Neuronal stem cell (in vitro differentiated cells): ENCODE measurements around the gene ESYT2.
"Not testable (repeated sequence)": the region's sequence is repeated elsewhere in the genome, so short reads cannot be mapped to it uniquely, and the experiment has no call there.

Source experiments
- DNase-seq: peaks from one replicate; pipeline ENCODE4 v3.0.0-alpha.2; 2013; ENCODE audit warnings: low spot score
- H2AFZ ChIP-seq: one replicate; pipeline ENCODE4 v1.6.1; 2013; ENCODE audit warnings: mild to moderate bottlenecking, low read length, inconsistent platforms
- H2AK5ac ChIP-seq: 2 replicates; pipeline ENCODE4 v1.6.1; 2013; ENCODE audit warnings: low read depth, mild to moderate bottlenecking, inconsistent platforms, low read length, moderate library complexity, mixed read lengths
- H2BK120ac ChIP-seq: 2 replicates; pipeline ENCODE4 v1.6.1; 2013; ENCODE audit warnings: low read depth, mild to moderate bottlenecking, inconsistent platforms, low read length, moderate library complexity, mixed read lengths
- H2BK12ac ChIP-seq: one replicate; pipeline ENCODE4 v1.6.1; 2013; ENCODE audit warnings: low read length, inconsistent platforms
- H2BK15ac ChIP-seq: 2 replicates; pipeline ENCODE4 v1.6.1; 2013; ENCODE audit warnings: mild to moderate bottlenecking, low read length, inconsistent platforms, mixed read lengths
- H2BK5ac ChIP-seq: one replicate; pipeline ENCODE4 v1.6.1; 2013; ENCODE audit warnings: inconsistent platforms, mild to moderate bottlenecking, low read length, moderate library complexity
- H3K14ac ChIP-seq: one replicate; pipeline ENCODE4 v1.6.1; 2013; ENCODE audit warnings: low read length, inconsistent platforms
- H3K18ac ChIP-seq: 2 replicates; pipeline ENCODE4 v1.6.1; 2013; ENCODE audit warnings: low read length, inconsistent platforms
- H3K23ac ChIP-seq: 2 replicates; pipeline ENCODE4 v1.6.1; 2013; ENCODE audit warnings: low read depth, mild to moderate bottlenecking, mixed read lengths, low read length, inconsistent platforms; ENCODE audit not compliant: poor library complexity
- H3K27ac ChIP-seq: replicated peaks from 3 replicates; pipeline ENCODE4 v1.5.1; 2013; ENCODE audit warnings: low read length, inconsistent platforms
- H3K27me3 ChIP-seq, 3 experiments: 2 replicates each; pipeline ENCODE4 v1.6.1; 2013; ENCODE audit warnings: low read length in 3 of 3, mild to moderate bottlenecking in 2 of 3, inconsistent platforms in 1 of 3, low read depth in 1 of 3, mixed read lengths in 1 of 3, moderate library complexity in 1 of 3; ENCODE audit not compliant: control insufficient read depth in 3 of 3, insufficient read depth in 3 of 3
- H3K36me3 ChIP-seq, 2 donors: replicated peaks in 1 of 2; 2 replicates each; pipeline ENCODE4 v1.6.1; 2013; ENCODE audit warnings: low read length in 2 of 2; ENCODE audit not compliant: control insufficient read depth in 2 of 2, insufficient read depth in 2 of 2
- H3K4ac ChIP-seq: 2 replicates; pipeline ENCODE4 v1.6.1; 2013; ENCODE audit warnings: inconsistent platforms, mild to moderate bottlenecking, low read length, moderate library complexity
- H3K4me1 ChIP-seq, 2 donors: 1 replicate in 1 of 2; 2 replicates in 1 of 2; pipeline ENCODE4 v1.6.1; 2013; ENCODE audit warnings: low read length in 2 of 2, low read depth in 1 of 2; ENCODE audit not compliant: control insufficient read depth in 2 of 2, insufficient read depth in 1 of 2
- H3K4me2 ChIP-seq: one replicate; pipeline ENCODE4 v1.6.1; 2013; ENCODE audit warnings: mild to moderate bottlenecking, low read length, inconsistent platforms; ENCODE audit not compliant: insufficient read depth, poor library complexity, severe bottlenecking
- H3K4me3 ChIP-seq, 2 donors: 2 replicates each; pipeline ENCODE4 v1.5.1; 2013; ENCODE audit warnings: low read length in 2 of 2, mild to moderate bottlenecking in 2 of 2, inconsistent platforms in 1 of 2, moderate library complexity in 1 of 2
- H3K79me1 ChIP-seq: one replicate; pipeline ENCODE4 v1.6.1; 2013; ENCODE audit warnings: low read depth, mild to moderate bottlenecking, inconsistent platforms, low read length, moderate library complexity
- H3K9ac ChIP-seq: one replicate; pipeline ENCODE4 v1.6.1; 2013; ENCODE audit warnings: mild to moderate bottlenecking, low read depth, low read length, inconsistent platforms; ENCODE audit not compliant: poor library complexity
- H3K9me3 ChIP-seq, 2 donors: replicated peaks in 1 of 2; 2 replicates each; pipeline versions ENCODE3 to v1.6.1; 2013; ENCODE audit warnings: low read length in 2 of 2, mild to moderate bottlenecking in 2 of 2, inconsistent platforms in 1 of 2, low read depth in 1 of 2, mixed read lengths in 1 of 2, moderate library complexity in 1 of 2; ENCODE audit not compliant: control insufficient read depth in 2 of 2, insufficient read depth in 1 of 2
- H4K8ac ChIP-seq: one replicate; pipeline ENCODE4 v1.6.1; 2013; ENCODE audit warnings: low read depth, mild to moderate bottlenecking, inconsistent platforms, low read length, moderate library complexity
- H4K91ac ChIP-seq: one replicate; pipeline ENCODE4 v1.6.1; 2013; ENCODE audit warnings: low read length, low read depth, mild to moderate bottlenecking, inconsistent platforms; ENCODE audit not compliant: poor library complexity
- WGBS, 2 donors: extraction: QIAGEN DNeasy Blood & Tissue Kit; methylation state at CpG; one replicate each; pipeline ENCODE4 v1.1.7; 2013; ENCODE audit warnings: missing lambda C conversion rate in 2 of 2, mixed read lengths in 1 of 2; ENCODE audit not compliant: insufficient read length in 2 of 2, insufficient replicate concordance in 1 of 2; ENCODE audit errors: extremely low coverage in 2 of 2; 5-methylcytosine and 5-hydroxymethylcytosine counted together

Gene ESYT2

GRCh38 chr7:158704524-158705233, 124.6 kb downstream of the ESYT2 start, which contains the start of gene NCAPG2:
Gene NCAPG2 (minus strand): TSS chr7:158704804. CDS start chr7:158701899, 2,905 bp downstream.
- no peak within 1 kb of the TSS for H2BK12ac ChIP-seq
- H3K4me3 ChIP-seq = peak within 1 kb of the TSS; percentile 99
- H2AFZ ChIP-seq = peak within 1 kb of the TSS; percentile 97
- peak within 1 kb of the TSS; percentile 60 for H2AK5ac ChIP-seq
- peak; percentile 96 for DNase-seq
- H3K4ac ChIP-seq = no peak within 1 kb of the TSS
- H3K36me3 ChIP-seq = peaks cover 10 to 30% of the 10 kb centered on the region in 2 donors
- peak within 1 kb of the TSS; percentile 94 for H3K18ac ChIP-seq
- peaks cover 4 to 11% of the 10 kb centered on the region in 2 donors for H3K9me3 ChIP-seq
- H2BK15ac ChIP-seq = no peak within 1 kb of the TSS
- H3K14ac ChIP-seq = peak within 1 kb of the TSS; percentile 49
- H3K27me3 ChIP-seq = no peaks in the 10 kb centered on the region
- peaks cover 9 to 16% of the 10 kb centered on the region in 2 donors for H3K4me1 ChIP-seq
- peak within 1 kb of the TSS; percentile 50 for H2BK5ac ChIP-seq
- peak within 1 kb of the TSS; percentile 97 for H3K9ac ChIP-seq
- H2BK120ac ChIP-seq = peak within 1 kb of the TSS; percentile 11
- H3K4me2 ChIP-seq = peak within 1 kb of the TSS; percentile 80
- H3K27ac ChIP-seq = peak within 1 kb of the TSS; percentile 52
- no CpG with 5 or more reads among the region's 78 CpGs for WGBS, 2 donors
- H3K79me1 ChIP-seq = peaks cover 6% of the 10 kb centered on the region
- H4K8ac ChIP-seq = no peak within 1 kb of the TSS
- no peak within 1 kb of the TSS for H4K91ac ChIP-seq
- H3K23ac ChIP-seq = peak within 1 kb of the TSS; percentile 86

- Histone ChIP-seq H3K4me1 (peaks cover 9 to 16% of the 10 kb centered on the region in 2 donors), H3K4me2 (peak overlapping the region; percentile 80), H3K36me3 (peaks cover 14 to 38% of the 10 kb centered on the region in 2 donors), H3K18ac (peak overlapping the region; percentile 94), H3K4me3 (peak overlapping the region; percentile 97 to 99), H2AFZ (peak overlapping the region; percentile 97), H2BK5ac (peak overlapping the region; percentile 50), H3K14ac (peak overlapping the region; percentile 25), H3K23ac (peak overlapping the region; percentile 86), H3K9me3 (peaks cover 4 to 14% of the 10 kb centered on the region in 2 donors), H3K9ac (peak overlapping the region; percentile 97)
- H2BK120ac ChIP-seq, H3K79me1 ChIP-seq, H2BK12ac ChIP-seq, H2AK5ac ChIP-seq, H4K8ac ChIP-seq, DNase-seq, H2BK15ac ChIP-seq, H3K27ac ChIP-seq, H3K27me3 ChIP-seq, H4K91ac ChIP-seq, H3K4ac ChIP-seq: not testable (repeated sequence)
- WGBS, 2 donors = no CpG with 5 or more reads among the region's 23 CpGs
Measured at GRCh38 chr7:158703679-158704523, 125.4 kb downstream of the ESYT2 start.

- no peak overlapping the region for H3K9ac ChIP-seq
- H3K4me3 ChIP-seq = peak overlapping the region in 1 of 2 donors; percentile 99
- H2BK15ac ChIP-seq = no peak overlapping the region
Measured at GRCh38 chr7:158702944-158703343, 126.4 kb downstream of the ESYT2 start.

GRCh38 chr7:158702196-158702595, 127.1 kb downstream of the ESYT2 start:
- peaks cover 1 to 14% of the 10 kb centered on the region in 2 donors for H3K9me3 ChIP-seq
- no peak overlapping the region for H2BK15ac ChIP-seq
- peaks cover 6% of the 10 kb centered on the region for H3K79me1 ChIP-seq
- H2BK5ac ChIP-seq = no peak overlapping the region
- no peak overlapping the region for H4K91ac ChIP-seq
- H3K4me1 ChIP-seq = peaks cover 9 to 16% of the 10 kb centered on the region in 2 donors
- no peak overlapping the region for H3K4ac ChIP-seq
- H2BK12ac ChIP-seq = no peak overlapping the region
- no CpG with 5 or more reads among the region's 4 CpGs for WGBS, 2 donors
- no peak overlapping the region for H3K9ac ChIP-seq
- no peak overlapping the region for H2BK120ac ChIP-seq
- H2AK5ac ChIP-seq = no peak overlapping the region
- H3K14ac ChIP-seq = no peak overlapping the region
- no peak overlapping the region for H3K27ac ChIP-seq
- no peak for DNase-seq
- no peak overlapping the region for H3K18ac ChIP-seq
- H3K4me3 ChIP-seq = no peak overlapping the region
- no peak overlapping the region for H3K23ac ChIP-seq
- H2AFZ ChIP-seq = no peak overlapping the region
- H3K36me3 ChIP-seq = peaks cover 18 to 55% of the 10 kb centered on the region in 2 donors
- no peaks in the 10 kb centered on the region for H3K27me3 ChIP-seq
- no peak overlapping the region for H4K8ac ChIP-seq
- H3K4me2 ChIP-seq = no peak overlapping the region

More at GRCh38 chr7:158702944-158703343, 126.4 kb downstream of the ESYT2 start:
- no peak for DNase-seq
- Histone ChIP-seq H4K8ac (no peak overlapping the region), H3K79me1 (peaks cover 6% of the 10 kb centered on the region), H3K14ac (no peak overlapping the region), H2BK12ac (no peak overlapping the region), H3K9me3 (peaks cover 3 to 19% of the 10 kb centered on the region in 2 donors), H2AFZ (no peak overlapping the region), H2BK5ac (no peak overlapping the region), H3K4ac (no peak overlapping the region), H3K4me2 (peak overlapping the region; percentile 20), H3K27ac (no peak overlapping the region), H3K27me3 (no peaks in the 10 kb centered on the region), H3K36me3 (peaks cover 18 to 48% of the 10 kb centered on the region in 2 donors), H4K91ac (no peak overlapping the region), H2AK5ac (no peak overlapping the region), H3K23ac (no peak overlapping the region), H3K4me1 (peaks cover 9 to 16% of the 10 kb centered on the region in 2 donors), H3K18ac (no peak overlapping the region), H2BK120ac (no peak overlapping the region)
- no CpG with 5 or more reads among the region's 3 CpGs for WGBS, 2 donors
